Immature natural killer cell (primary cell): ENCODE results near the gene GPR27. TPM values are rescaled to one million over a fixed set of nuclear protein-coding genes. Genes with fewer than 3 reads are reported as not detected.

Experiments
- DNase-seq, 3 donors: peaks; one replicate each; pipeline ENCODE4 v3.0.0; 2022; ENCODE audit warnings: mixed read lengths in 1 of 3
- H3K27ac Mint-ChIP-seq, 6 donors: one replicate each; pipeline ENCODE4 v1.8.0; 2020; ENCODE audit warnings: mixed read lengths in 6 of 6, mild to moderate bottlenecking in 5 of 6, inconsistent platforms in 4 of 6, moderate library complexity in 3 of 6
- H3K27me3 Mint-ChIP-seq, 3 donors: one replicate each; pipeline ENCODE4 v1.8.0; 2020 to 2021; ENCODE audit warnings: low read depth in 3 of 3, mild to moderate bottlenecking in 3 of 3, mixed read lengths in 3 of 3, moderate library complexity in 3 of 3, inconsistent platforms in 1 of 3
- H3K36me3 Mint-ChIP-seq, 3 donors: one replicate each; pipeline ENCODE4 v1.8.0; 2020; ENCODE audit warnings: mixed read lengths in 3 of 3, inconsistent platforms in 2 of 3, mild to moderate bottlenecking in 2 of 3
- H3K4me1 Mint-ChIP-seq, 2 donors: one replicate each; pipeline ENCODE4 v1.8.0; 2020; ENCODE audit warnings: inconsistent platforms in 2 of 2, mild to moderate bottlenecking in 2 of 2, mixed read lengths in 2 of 2, moderate library complexity in 1 of 2
- H3K4me3 Mint-ChIP-seq, 5 donors: one replicate each; pipeline ENCODE4 v1.8.0; 2020; ENCODE audit warnings: mild to moderate bottlenecking in 5 of 5, mixed read lengths in 5 of 5, inconsistent platforms in 3 of 5, moderate library complexity in 3 of 5
- H3K9me3 Mint-ChIP-seq, 6 donors: one replicate each; pipeline ENCODE4 v1.8.0; 2020; ENCODE audit warnings: mild to moderate bottlenecking in 6 of 6, mixed read lengths in 6 of 6, inconsistent platforms in 4 of 6, moderate library complexity in 3 of 6
- polyA plus RNA-seq, 3 donors: library from polyadenylated mRNA; unstranded; fragments of 300-500 nt; fragmentation: Illumina TruSeq; gene quantifications; one replicate each; pipeline ENCODE4 v1.2.3, GENCODE V29; 2021

Gene GPR27
- polyA plus RNA-seq, 3 donors from 2014 or later = 0.22 to 1.3 TPM; not detected in 1

- no peak for DNase-seq
- Mint-ChIP-seq H3K36me3 (no peaks in the 10 kb centered on the region), H3K9me3 (no peaks in the 10 kb centered on the region), H3K27ac (no peak overlapping the region), H3K4me1 (no peaks in the 10 kb centered on the region), H3K27me3 (peaks cover 0 to 11% (median 2%) of the 10 kb centered on the region in 3 donors), H3K4me3 (no peak overlapping the region)
These were observed 49.6 kb downstream of the GPR27 start for GRCh38 chr3:71803248-71803647.

GRCh38 chr3:71805199-71805598, 51.5 kb downstream of the GPR27 start:
- DNase-seq = no peak
- Mint-ChIP-seq H3K27ac (no peak overlapping the region), H3K4me3 (no peak overlapping the region), H3K4me1 (no peaks in the 10 kb centered on the region), H3K36me3 (no peaks in the 10 kb centered on the region), H3K9me3 (no peaks in the 10 kb centered on the region), H3K27me3 (peaks cover 0 to 5% (median 1%) of the 10 kb centered on the region in 3 donors)

- Mint-ChIP-seq H3K27me3 (peaks cover 0 to 5% (median 0%) of the 10 kb centered on the region in 3 donors), H3K4me1 (no peaks in the 10 kb centered on the region)
- no peak for DNase-seq
These were observed 52.0 kb downstream of the GPR27 start for GRCh38 chr3:71805691-71806090.

More at GRCh38 chr3:71805691-71806090, 52.0 kb downstream of the GPR27 start:
- Mint-ChIP-seq H3K9me3 (no peaks in the 10 kb centered on the region), H3K4me3 (no peak overlapping the region), H3K36me3 (no peaks in the 10 kb centered on the region), H3K27ac (no peak overlapping the region)

Other genes with a start within 250 kb of the GPR27 start
- gene FOXP1, start 170.1 kb upstream of the GPR27 start, polyA plus RNA-seq = 100 to 1,000 TPM in 1 of 3 donors, 10 to 100 TPM in 2; 68.2 to 133 (median 84.0) TPM
- 10 to 100 TPM; 20.0 to 44.3 (median 36.1) TPM for gene EIF4E3, start 28.5 kb upstream of the GPR27 start, polyA plus RNA-seq
- not detected for gene PROK2, start 31.3 kb downstream of the GPR27 start, polyA plus RNA-seq